ENCODE measurements around the gene POLR2A.
"Not testable (repeated sequence)": the region's sequence is repeated elsewhere in the genome, so short reads cannot be mapped to it uniquely, and the experiment has no call there.

The POLR2A gene

DNA sequence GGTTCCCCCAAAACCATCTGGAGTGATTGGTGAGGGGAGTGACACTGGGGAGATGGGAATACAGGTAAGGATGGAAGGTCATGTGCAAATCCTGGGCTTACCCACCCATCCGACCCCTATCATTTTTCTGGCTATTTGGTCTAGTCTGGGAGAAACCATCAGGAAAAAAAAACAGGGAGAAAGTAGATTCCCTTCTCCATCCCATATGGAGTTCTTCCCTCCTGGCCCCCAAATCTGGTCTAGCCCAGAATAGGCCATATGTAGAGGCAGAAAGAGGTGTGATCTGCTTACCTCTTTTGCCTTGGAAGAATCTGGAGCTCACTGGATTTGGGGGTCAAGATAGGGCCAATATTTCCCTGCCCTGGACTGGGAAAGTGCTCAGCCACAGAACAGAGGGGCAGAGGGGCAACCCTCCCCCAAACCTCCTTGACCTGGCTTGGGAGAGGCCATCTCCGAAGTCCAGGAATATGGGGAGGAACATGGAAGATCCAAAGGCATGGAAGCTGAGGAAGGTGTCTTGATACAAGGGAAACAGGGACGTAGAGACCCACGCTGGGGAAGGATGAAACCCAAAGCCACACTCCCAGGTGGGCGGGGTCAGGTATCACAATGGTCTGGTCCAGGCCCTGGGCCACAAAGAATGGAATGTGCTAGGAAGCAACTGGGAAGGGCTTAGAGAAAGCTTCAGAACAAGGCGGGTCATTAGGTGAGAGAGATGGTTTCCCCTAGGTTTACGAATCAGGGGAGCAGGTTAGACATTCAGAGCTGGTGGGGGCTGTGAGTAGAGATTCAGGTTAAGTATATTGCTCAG is 23.1 kb upstream of the POLR2A start:
- no peak for DNase-seq (ENCODE audit: low spot score)

DNA sequence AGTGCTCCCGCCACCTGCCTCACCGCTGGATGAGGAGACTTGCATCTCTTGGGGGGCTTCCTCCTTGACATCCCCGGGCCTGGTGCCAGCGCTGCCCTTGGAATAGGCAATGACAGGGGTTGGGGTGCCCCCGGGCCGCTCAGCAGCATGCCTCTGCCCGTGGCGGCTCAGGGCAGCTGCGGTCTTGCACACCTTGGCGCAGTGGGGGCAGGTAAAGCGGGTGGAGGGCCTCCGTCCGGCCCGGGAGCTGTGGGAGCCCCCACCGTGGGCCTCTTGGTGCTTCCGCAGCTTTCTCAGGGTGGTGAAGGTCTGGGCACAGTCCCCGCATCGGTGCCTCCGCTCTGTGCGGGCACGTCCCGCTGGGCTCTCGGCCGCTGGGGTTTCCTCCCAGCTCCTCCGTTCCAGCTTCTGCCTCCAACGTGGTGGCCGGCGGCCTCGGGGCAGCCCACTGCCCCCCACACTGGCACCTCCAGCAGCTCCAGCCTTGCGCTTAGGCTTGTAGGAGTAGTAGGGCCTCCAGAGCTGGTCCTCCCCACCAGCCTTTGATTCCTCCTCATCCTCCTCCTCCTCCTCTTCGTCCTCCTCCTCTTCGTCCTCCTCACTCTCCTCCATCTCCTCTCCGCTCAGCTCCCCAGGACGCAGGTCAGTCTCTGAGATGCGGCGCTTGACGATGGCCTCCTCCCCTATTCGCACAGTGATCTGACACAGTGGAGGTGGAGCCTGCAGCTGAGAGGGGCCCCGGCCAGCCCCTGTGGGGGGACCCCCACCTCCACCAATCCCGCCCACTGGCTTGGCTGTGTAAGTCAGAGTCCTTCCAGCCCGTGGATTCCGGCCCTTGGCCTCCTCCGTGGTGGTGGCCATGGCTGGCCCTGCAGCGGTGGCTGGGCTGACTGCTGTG is 21.4 kb upstream of the POLR2A start:
- DNase-seq (ENCODE audit: low spot score) = no peak

DNA sequence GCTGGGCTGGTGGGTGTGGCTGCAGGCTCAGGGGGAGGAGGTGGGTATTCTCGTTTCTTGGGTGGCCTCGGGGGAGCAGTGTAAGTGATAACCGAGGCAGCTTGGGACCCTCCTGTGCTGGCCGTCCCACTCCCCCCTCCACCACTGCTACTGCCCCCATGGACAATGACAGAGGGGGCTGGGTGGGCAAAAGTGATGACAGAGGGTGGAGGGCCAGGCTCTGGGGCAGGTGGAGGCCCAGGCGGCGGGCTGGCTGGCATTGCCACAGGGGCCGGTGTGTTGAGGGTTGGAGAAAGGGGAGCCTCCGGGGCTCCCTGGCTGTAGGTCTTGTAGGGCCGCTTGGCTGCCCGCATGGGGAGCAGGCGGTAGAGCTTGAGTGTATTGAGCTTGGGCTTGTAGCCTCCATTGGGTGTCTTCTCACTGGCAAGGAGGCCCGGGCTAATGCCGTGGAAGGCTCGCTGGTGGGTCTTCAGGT is 20.8 kb upstream of the POLR2A start:
- DNase-seq (ENCODE audit: low spot score) = no peak

DNA sequence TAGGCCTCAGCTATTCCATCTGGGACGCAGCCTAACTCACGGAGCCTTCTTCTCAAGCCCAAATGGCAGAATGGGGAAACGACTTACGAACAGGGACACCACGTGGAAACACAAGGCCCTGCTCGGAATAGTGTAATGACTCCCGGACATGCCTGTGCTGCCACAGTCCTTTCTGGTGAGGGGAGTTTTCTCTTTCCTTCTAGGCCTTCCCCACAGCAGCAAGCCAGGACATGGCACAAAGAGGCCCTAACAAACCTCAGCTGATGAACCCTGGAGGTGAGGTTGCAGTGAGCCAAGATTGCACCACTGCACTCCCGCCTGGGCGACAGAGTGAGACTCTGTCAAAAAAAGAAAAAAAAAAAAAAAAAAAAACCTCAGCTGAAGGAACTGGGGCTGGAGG is 20.1 kb upstream of the POLR2A start:
- DNase-seq (ENCODE audit: low spot score) = no peak

DNA sequence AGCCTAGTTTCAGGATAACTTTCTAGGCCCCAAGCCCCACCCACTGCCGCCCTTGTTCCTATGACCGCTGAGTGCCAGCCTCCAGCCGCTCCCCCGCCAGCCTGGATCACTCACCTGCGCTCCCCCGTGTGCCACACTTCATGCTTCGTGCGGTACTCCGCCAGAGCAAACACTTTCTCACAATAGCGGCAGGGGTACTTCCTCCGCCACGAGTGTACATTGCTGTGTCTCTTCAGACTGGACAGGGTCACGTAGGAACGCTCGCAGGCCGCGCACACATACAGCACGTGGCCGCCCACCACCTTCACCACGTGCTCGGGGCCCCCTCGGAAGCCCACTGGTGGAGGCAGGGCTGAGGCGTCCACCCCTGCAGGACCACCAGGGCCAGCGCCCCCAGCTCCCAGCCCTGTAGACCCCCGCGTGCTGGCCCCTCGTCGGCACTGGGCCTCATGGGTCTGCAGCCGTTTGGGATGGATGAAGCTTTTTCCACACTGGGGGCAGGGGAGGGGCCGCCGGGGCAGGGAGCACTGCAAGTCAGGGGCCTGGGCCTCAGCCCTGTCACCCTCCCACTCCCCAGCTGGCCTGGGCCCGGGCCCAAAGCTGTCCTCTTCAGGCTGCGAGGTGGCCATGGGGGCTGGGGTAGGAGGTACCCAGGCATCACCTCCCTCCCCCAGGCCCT is 18.4 kb upstream of the POLR2A start:
- no peak for DNase-seq (ENCODE audit: low spot score)

DNA sequence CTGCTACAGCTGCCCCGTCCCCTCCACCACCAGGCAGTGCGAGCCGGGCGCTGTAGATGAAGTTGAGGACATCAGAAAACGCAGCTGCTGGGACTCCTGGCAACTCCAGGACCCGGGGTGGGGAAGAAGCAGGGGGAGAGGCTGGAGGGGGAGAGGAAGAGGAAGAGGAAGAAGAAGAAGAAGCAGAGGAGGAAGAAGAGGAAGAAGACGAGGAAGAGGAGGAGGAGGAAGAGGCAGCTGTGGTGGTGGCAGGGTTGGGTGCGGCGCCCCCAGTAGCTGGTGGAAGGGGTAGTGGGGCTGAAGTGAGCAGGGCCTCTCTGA is 17.9 kb upstream of the POLR2A start:
- no peak for DNase-seq (ENCODE audit: low spot score)

DNA sequence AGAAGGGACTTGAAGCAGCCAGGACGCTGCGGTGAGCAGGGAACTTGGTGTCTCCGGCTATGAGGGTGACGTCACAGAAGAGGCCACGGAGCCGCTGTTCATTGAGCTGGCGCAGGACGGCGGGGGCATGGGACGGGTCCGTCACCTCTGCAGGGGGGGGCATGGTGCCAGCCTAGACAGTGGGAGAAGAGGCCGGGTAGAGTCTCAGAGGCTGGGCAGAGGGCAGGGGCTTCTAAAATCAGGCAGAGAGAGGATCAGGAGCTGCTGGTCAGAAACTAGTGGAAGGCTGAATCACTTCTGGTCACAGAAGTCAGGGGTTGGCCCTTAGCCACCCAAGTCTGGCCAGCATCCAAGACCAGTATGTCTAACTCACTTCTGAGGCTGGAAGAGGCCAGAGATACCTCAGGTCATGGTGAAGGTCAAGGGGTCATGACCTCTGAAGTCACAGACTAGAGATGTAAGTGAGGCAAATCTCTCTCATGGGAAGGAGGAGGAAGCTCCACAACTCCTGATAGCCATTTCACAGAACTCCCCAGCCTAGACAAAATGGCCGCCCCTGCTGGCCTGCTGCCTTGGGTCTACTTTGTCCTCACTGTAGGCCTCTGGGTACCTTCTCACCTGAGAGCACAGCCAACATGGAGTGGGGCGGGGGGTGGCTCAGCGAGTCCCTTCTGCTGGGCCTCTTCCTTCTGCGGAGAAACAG is 17.4 kb upstream of the POLR2A start:
- DNase-seq (ENCODE audit: low spot score) = no peak

DNA sequence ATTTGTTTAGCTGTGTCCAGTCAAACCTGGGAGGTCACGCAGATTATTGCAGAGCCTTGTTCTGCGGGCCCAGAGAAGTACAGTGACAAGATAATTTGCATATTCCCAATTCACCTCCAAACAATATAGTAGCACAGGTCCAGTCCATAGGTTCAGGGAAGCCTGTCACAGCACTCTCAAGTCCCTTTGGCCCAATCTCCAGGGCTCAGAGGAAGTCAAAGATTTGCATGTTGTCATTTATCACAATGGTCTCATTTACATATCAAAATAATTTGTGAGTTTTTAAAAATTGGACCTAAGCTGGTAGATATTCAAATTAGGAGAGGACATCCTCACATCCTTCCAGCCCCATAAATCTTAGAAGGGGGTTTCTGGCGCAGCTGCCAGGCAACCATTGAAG is 16.7 kb upstream of the POLR2A start:
- DNase-seq (ENCODE audit: low spot score) = no peak

DNA sequence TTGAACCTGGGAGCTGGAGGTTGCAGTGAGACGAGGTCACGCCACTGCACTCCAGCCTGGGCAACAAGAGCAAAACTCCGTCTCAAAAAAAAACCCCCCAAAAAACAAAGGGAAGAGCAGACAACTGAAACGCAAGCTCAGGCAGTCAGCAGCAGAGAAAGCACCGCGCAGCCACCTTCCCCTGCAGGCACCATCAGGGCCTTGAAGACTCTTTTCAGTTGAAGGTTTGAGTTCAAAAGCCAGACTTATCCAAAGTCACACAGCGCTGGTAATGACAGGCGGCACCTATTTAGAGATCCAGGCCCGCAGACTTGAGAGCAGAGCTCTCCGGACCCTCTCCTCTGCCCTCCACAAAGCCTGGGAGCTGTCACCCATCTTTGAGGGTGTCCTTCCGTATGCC is 15.9 kb upstream of the POLR2A start:
- no peak for DNase-seq (ENCODE audit: low spot score)

DNA sequence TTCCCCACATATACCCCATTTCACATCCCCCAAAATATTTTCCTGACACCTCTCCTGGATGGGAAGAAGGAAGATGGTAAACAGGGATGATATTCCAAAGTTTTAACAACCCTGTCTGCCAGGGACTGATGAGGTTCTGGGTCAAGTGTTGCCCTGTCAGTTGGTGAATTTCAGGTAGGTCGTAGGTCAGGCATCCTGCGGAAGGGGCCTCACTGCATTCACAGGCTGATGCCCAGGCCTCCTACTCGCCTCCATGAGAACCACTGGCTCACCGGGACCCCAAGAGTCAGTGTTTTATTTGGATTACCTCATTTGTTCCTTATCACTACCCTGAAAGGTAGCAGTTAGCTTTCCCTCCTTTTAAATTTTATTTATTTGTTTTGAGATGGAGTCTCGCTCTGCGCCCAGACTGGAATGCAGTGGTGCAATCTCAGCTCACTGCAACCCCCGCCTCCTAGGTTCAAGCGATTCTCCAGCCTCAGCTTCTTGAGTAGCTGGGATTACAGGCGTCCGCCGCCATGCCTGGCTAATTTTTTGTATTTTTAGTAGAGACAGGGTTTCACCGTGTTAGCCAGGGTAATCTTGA is 15.3 kb upstream of the POLR2A start:
- DNase-seq (ENCODE audit: low spot score) = no peak

DNA sequence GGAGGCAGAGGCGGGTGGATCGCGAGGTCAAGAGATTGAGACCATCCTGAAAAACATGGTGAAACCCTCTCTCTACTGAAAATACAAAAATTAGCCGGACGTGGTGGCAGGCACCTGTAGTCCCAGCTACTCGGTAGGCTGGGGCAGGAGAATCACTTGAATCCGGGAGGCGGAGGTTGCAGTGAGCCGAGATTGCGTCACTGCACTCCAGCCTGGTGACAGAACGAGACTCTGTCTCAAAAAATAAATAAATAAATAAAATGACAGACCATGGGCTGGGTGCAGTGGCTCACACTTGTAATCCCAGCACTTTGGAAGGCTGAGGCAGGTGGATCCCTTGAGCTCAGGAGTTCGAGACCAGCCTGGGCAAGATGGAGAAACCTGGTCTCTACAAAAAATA is 14.3 kb upstream of the POLR2A start:
- not testable (repeated sequence) for DNase-seq (ENCODE audit: low spot score)

DNA sequence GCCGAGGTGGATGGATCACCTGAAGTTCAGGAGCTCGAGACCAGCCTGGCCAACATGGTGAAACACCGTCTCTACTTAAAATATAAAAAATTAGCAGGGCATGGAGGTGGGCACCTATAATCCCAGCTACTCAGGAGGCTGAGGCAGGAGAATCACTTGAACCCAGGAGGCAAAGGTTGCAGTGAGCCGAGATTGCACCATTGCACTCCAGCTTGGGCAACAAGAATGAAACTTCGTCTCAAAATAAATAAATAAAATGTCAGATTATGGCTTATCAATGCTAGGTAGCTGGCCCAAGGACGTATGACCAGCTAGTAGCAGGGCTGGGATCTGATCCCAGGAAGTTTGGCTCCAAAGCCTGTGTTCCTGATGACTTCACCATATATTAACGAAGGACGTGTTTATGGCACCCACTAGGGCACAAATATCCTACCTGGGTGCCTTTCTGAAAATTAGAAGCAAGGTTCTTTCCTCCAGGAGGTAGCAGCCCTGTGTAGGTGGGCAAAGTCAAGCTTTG is 13.7 kb upstream of the POLR2A start:
- not testable (repeated sequence) for DNase-seq (ENCODE audit: low spot score)

DNA sequence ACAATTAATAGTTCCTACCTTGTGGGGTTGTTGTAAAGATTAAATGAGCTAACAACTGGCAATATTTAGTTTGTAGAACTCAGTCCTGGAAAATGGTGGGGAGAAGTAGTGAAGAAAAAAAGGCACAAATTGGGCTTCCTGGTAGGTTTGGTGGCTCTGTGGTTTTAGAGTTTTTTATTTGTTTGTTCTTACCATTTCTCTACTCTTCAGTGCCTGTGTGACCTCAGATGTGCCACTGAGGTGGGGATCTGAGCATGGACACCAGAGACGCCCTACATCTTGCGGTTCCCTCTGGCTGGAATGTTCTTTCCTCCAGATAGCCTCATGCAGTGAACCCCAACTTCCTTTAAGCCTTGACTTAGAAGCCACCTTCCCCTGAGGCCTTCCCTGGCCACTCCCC is 12.4 kb upstream of the POLR2A start:
- no peak for DNase-seq (ENCODE audit: low spot score)

DNA sequence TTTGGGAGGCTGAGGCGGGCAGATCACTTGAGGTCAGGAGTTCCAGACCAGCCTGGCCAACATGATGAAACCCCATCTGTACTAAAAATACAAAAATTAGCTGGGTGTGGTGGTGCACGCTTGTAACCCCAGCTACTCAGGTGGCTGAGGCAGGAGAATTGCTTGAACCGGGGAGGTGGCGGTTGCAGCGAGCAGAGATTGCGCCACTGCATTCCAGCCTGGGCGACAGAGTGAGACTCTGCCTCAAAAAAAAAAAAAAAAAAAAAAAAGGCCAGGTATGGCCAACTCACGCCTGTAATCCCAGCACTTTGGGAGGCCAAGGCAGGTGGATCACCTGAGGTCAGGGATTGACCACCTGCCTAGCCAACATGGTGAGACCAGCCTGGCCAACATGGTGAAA is 9.4 kb upstream of the POLR2A start:
- not testable (repeated sequence) for DNase-seq (ENCODE audit: low spot score)

DNA sequence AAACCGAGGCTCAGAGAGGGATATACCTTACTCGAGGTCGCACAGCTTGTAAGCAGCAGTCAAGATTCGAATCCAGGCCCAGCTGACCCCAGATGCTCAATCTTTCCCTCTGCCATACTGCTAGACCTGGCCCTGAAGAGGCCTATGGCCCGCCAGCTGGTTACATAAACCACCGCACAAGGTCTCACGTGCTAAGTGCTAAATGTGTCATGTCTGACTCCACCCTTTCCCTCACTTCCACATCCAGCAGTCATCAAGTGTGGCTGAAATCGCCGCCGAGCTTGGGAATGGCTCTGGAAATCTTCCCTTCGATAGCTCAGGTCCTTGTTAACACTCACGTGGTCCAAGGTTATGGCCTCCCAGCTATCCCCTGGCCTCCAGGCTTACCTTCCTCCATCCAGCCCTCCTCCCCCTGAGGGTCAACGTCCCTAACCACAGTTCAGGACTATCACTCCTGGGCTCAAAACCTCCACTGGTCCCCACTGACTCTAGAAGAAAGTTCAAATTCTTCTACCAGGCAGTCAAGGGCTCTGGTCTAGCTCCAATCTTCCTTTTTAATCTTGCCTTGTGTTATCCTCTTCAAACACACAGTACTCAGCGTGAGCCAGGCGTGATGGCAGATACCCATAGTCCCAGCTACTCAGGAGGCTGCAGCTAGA is 8.3 kb upstream of the POLR2A start:
- peak; percentile 70 for DNase-seq (ENCODE audit: low spot score)

DNA sequence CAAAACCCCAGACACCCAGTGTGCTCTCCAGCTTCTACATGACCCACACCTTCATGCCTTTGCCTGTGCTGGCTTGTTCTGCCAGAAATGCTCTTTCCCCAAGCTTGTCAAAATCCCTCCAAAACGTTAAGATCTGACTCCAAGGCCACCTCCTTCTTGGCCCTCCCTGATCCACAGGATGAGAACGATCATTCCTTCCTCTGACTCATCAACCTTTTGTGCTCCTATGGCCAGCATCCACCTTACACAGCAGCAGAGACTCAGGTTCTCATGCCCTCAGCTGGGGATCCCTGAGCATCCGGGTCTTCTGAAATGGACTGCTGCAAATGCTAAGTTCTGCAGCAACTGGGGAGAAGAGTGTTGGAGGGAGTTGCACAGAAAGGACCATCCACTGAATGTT is 7.7 kb upstream of the POLR2A start:
- peak; percentile 32 for DNase-seq (ENCODE audit: low spot score)

DNA sequence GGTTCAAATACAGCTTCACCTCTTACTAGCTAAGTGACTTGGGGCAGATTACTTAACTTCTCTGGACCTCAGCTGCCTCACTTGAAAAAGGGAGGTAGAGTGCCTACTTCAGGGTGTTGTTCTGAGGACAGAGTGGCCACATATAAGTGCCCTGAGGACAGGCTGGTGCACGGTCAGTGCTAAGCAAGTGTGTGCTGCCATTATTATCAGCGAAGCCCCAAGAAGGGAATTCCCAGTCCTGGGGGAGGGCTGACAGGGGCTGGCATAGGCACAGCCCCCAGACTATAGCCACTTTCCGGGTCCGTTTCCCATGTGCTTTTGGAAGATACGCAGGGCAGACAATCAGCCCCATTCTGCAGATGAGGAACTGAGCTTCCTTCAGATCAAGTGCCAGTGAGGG is 7.2 kb upstream of the POLR2A start:
- no peak for DNase-seq (ENCODE audit: low spot score)

DNA sequence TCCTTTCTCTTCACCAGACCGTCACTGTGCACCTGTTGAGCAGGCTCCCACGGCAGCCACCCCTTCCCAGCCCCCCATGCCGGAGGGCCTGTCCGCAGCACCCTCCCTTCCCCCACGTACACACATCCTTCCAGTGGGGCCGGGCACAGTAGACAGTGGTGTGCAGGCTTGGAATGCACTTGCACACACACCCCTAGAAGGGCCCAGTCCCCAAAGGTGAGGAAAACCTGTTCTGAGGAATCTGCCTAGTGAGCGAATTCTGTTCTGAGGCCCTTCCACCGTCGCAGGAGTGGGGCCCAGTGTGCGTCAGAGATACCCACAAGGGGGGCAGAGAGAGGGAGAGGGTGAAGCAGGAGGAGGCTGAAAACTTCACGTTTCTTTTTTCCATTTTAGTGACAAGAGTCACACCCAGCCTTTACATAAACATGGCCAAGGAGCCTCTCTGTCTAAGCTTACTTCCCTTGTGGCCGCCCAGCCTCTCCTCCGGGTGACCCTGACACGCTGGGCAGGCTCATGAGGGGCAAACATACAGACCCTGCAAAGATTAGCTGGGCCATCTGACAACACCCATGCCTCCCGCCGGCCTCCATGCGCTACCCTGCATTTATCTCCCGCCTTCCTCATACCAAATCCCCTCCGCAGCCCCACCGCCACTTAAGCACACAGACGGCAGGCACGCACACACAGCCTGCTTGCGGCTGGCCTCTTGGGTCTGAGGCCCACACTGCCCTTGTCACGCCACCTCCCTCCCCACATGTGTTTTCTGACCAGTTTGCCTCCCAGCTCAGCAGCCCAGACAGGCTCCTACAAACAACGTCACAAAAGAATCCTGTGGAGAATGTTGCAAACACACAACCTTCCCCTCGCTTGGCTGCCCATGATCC is 6.5 kb upstream of the POLR2A start:
- DNase-seq (ENCODE audit: low spot score) = peak; percentile 88

DNA sequence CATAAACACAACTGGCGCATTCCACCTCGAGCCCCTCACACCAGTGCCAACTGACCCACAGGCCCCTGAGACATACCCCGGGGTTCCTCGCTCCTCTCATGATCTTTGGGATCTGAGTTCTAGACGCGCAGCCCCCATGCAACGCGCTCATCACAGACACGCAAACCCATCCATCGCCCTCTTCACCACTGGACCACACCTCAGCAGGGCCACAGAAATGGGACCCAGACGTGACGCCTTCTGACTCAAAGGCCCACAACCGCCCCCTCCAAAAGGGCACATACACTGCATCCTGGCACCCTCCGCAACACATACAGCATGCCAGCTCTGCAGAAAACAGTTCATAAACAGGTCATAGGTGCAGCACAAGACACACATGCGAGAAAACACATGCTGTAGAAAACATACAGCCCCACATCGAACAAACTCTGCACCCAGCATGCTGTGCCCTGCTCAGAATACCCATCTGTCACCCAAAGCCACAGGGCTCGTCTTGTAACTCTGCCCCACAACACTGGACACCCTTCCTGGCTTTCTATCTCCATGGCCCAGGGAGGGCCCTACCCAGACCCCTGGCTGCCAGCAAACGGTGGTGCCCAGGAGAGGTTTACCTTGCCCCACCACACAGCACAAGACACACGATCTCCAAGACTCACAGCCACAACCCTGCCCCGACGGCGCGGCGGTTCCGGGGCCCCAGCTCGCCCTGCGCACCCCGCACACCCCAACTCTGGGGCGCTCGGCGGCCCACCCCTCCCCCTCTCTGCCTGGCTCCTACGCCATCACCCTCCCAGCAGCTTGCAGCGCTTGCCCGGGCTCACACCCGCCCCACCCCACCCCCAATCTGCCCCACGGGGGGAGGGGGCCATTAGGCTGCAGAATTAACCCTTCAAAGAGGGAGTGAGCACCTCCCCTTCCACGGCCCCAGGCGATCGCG is 5.6 kb upstream of the POLR2A start:
- peak; percentile 79 for DNase-seq (ENCODE audit: low spot score)
